Smooth muscle cell (in vitro differentiated cells): ENCODE data around the gene CNMD. TPM values are rescaled to one million over a fixed set of nuclear protein-coding genes. Genes with fewer than 3 reads are reported as not detected.
"Not testable (repeated sequence)": the region's sequence is repeated elsewhere in the genome, so short reads cannot be mapped to it uniquely, and the experiment has no call there.

Experiments used
- DNase-seq: peaks from one replicate; lab custom pipeline; 2025; ENCODE audit not compliant: unreplicated experiment; lab: John Stamatoyannopoulos, UW
- H2AFZ ChIP-seq: fragments of 200-600 bp; sonication (generic); 2 replicates; pipeline ENCODE4 v1.6.0; 2016; ENCODE audit warnings: antibody characterized with exemption, low read depth, mild to moderate bottlenecking
- H3F3A ChIP-seq: fragments of 200-600 bp; sonication (generic); 2 replicates; pipeline ENCODE4 v1.6.0; 2017; ENCODE audit warnings: antibody characterized with exemption, low read depth
- H3K27ac ChIP-seq: fragments of 200-600 bp; sonication (generic); 2 replicates; pipeline ENCODE4 v1.5.1; 2016; ENCODE audit warnings: low read depth, mild to moderate bottlenecking
- H3K27me3 ChIP-seq: fragments of 200-600 bp; sonication (generic); 2 replicates; pipeline ENCODE4 v1.6.1; 2016; ENCODE audit warnings: low read depth, mild to moderate bottlenecking
- H3K36me3 ChIP-seq: fragments of 200-600 bp; sonication (generic); 2 replicates; pipeline ENCODE4 v1.5.1; 2016; ENCODE audit warnings: low read depth
- H3K4me1 ChIP-seq: fragments of 200-600 bp; sonication (generic); 2 replicates; pipeline ENCODE4 v1.5.1; 2016; ENCODE audit warnings: low read depth
- H3K4me2 ChIP-seq: fragments of 200-600 bp; sonication (generic); 2 replicates; pipeline ENCODE4 v1.6.0; 2016; ENCODE audit warnings: mild to moderate bottlenecking
- H3K4me3 ChIP-seq: fragments of 200-600 bp; sonication (generic); 2 replicates; pipeline ENCODE4 v1.5.1; 2016; ENCODE audit warnings: mild to moderate bottlenecking
- H3K79me2 ChIP-seq: fragments of 200-600 bp; sonication (generic); 2 replicates; pipeline ENCODE4 v1.6.0; 2016; ENCODE audit warnings: low read depth, mild to moderate bottlenecking
- H3K9ac ChIP-seq: fragments of 200-600 bp; sonication (generic); 2 replicates; pipeline ENCODE4 v1.6.0; 2016; ENCODE audit warnings: low read depth
- H3K9me3 ChIP-seq: fragments of 200-600 bp; sonication (generic); replicated peaks from 2 replicates; pipeline ENCODE4 v1.5.1; 2016; ENCODE audit warnings: low read depth
- H4K20me1 ChIP-seq: fragments of 200-600 bp; sonication (generic); 2 replicates; pipeline ENCODE4 v1.6.0; 2016; ENCODE audit warnings: low read depth
- CTCF ChIP-seq: fragments of 200-600 bp; sonication (generic); IDR thresholded peaks from 2 replicates; pipeline ENCODE4 v1.5.1; 2017; ENCODE audit warnings: borderline replicate concordance, mild to moderate bottlenecking, antibody characterized with exemption; ENCODE audit not compliant: insufficient read depth, poor library complexity, severe bottlenecking
- WGBS: methylation state at CpG from one replicate; pipeline ENCODE4 v1.1.7; 2016; ENCODE audit warnings: low lambda C conversion rate; 5-methylcytosine and 5-hydroxymethylcytosine counted together
- polyA plus RNA-seq: library from polyadenylated mRNA; unstranded; fragments of >200 nt; fragmentation: Nextera tagmentation; extraction: Ambion mirVana; gene quantifications from 2 replicates; pipeline ENCODE4 v1.2.1, GENCODE V29; 2016
- total RNA-seq: library from RNA; depleted of rRNA; stranded (reverse); fragments of >200 nt; gene quantifications from 2 replicates; pipeline ENCODE4 v1.2.3, GENCODE V29; 2014

CNMD gene
- total and polyA plus RNA-seq, 2 experiments from 2014 or later, result not detected

GRCh38 chr13:52695856-52696255 lies 43.8 kb downstream of the CNMD start:
- no peak overlapping the region for H3K27ac ChIP-seq
- DNase-seq, result no peak
- TF ChIP-seq CTCF, result no peak

DNA sequence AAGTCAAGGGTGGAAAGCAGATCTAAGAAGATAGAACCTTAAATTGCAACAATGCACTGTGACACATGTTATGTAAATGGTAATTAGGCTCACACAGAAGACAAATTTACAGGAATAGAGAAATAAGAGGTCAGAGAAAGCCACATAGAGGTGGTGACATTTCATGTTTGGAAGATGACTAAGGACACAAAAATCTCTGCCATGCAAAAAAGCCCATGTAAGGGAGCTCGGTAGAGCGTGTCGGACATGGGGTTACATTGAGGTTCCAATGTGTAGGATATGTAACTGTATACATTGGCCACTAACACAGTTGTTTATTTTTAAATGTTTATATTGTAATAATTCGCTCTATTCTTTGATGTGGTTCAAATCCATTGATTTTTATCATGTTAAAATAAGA lies 53.2 kb downstream of the CNMD start:
- Histone ChIP-seq H3K9ac (no peak overlapping the region), H2AFZ (no peak overlapping the region), H3K4me2 (no peak overlapping the region), H3K9me3 (no peaks in the 10 kb centered on the region), H3K4me1 (no peaks in the 10 kb centered on the region), H3K27ac (no peak overlapping the region), H3K79me2 (no peaks in the 10 kb centered on the region), H3F3A (no peaks in the 10 kb centered on the region), H4K20me1 (peaks cover 53% of the 10 kb centered on the region), H3K4me3 (no peak overlapping the region), H3K36me3 (peaks cover 9% of the 10 kb centered on the region), H3K27me3 (no peaks in the 10 kb centered on the region)
- WGBS, result 81% methylated on average over 4 of the region's 4 CpGs
- no peak for TF ChIP-seq CTCF
- no peak for DNase-seq

More at GRCh38 chr13:52695856-52696255, 43.8 kb downstream of the CNMD start:
- H3K9ac ChIP-seq, result no peak overlapping the region
- H3K4me2 ChIP-seq, result no peak overlapping the region
- H3F3A ChIP-seq, result peaks cover 3% of the 10 kb centered on the region
- H2AFZ ChIP-seq, result no peak overlapping the region
- H3K79me2 ChIP-seq, result no peaks in the 10 kb centered on the region
- H3K4me3 ChIP-seq, result no peak overlapping the region
- peaks cover 21% of the 10 kb centered on the region for H4K20me1 ChIP-seq
- 92% methylated on average over 3 of the region's 3 CpGs for WGBS
- H3K4me1 ChIP-seq, result no peaks in the 10 kb centered on the region
- no peaks in the 10 kb centered on the region for H3K9me3 ChIP-seq
- no peaks in the 10 kb centered on the region for H3K27me3 ChIP-seq
- H3K36me3 ChIP-seq, result no peaks in the 10 kb centered on the region

GRCh38 chr13:52685806-52686205 lies 53.8 kb downstream of the CNMD start:
- H3K9ac ChIP-seq, H3K4me1 ChIP-seq, H3K27me3 ChIP-seq, H2AFZ ChIP-seq, H3K9me3 ChIP-seq, H3K4me3 ChIP-seq, H3K79me2 ChIP-seq, H3K36me3 ChIP-seq, DNase-seq, H3K27ac ChIP-seq, H3F3A ChIP-seq, H3K4me2 ChIP-seq: not testable (repeated sequence)
- peaks cover 53% of the 10 kb centered on the region for H4K20me1 ChIP-seq
- 93% methylated on average over 9 of the region's 9 CpGs for WGBS

GRCh38 chr13:52677823-52678222 lies 61.8 kb downstream of the CNMD start:
- H3K27me3 ChIP-seq, result no peaks in the 10 kb centered on the region
- H3K36me3 ChIP-seq, result peaks cover 28% of the 10 kb centered on the region
- H3F3A ChIP-seq, result no peaks in the 10 kb centered on the region
- no peak overlapping the region for H3K4me2 ChIP-seq
- no peak for TF ChIP-seq CTCF
- H3K27ac ChIP-seq, result no peak overlapping the region
- H3K4me1 ChIP-seq, result no peaks in the 10 kb centered on the region
- peaks cover 14% of the 10 kb centered on the region for H3K79me2 ChIP-seq
- H4K20me1 ChIP-seq, result peaks cover 73% of the 10 kb centered on the region
- H3K9me3 ChIP-seq, result no peaks in the 10 kb centered on the region
- no peak for DNase-seq
- WGBS, result 87% methylated on average over 1 of the region's 1 CpG
- H2AFZ ChIP-seq, result no peak overlapping the region
- H3K9ac ChIP-seq, result no peak overlapping the region
- no peak overlapping the region for H3K4me3 ChIP-seq
